Mucosa of descending colon (tissue), 3 donors: ENCODE measurements around the gene CARHSP1. TPM values are rescaled to one million over a fixed set of nuclear protein-coding genes. Genes with fewer than 3 reads are reported as not detected.
A peak's percentile ranks its signal among the peaks of the same experiment; 100 is the strongest.

Experiments used
- ATAC-seq: fragments of 200-7000 bp; cut with Tn5 transposase; one replicate; pipeline ENCODE4 v1.9.1; 2020; ENCODE audit warnings: mild to moderate bottlenecking, moderate library complexity
- DNase-seq, 3 donors: peaks; one replicate each; pipeline ENCODE4 v3.0.0-alpha.2; 2020
- H3K36me3 ChIP-seq: fragments of 200-600 bp; one replicate; pipeline ENCODE4 v1.8.0; 2021; ENCODE audit warnings: low read depth, mild to moderate bottlenecking
- H3K4me1 ChIP-seq: fragments of 200-600 bp; one replicate; pipeline ENCODE4 v1.8.0; 2021; ENCODE audit warnings: low read depth, mild to moderate bottlenecking
- H3K4me3 ChIP-seq: fragments of 200-600 bp; one replicate; pipeline ENCODE4 v1.8.0; 2021; ENCODE audit warnings: mild to moderate bottlenecking
- H3K9me3 ChIP-seq: fragments of 200-600 bp; one replicate; pipeline ENCODE4 v1.8.0; 2021; ENCODE audit warnings: mild to moderate bottlenecking
- CTCF ChIP-seq: fragments of 200-600 bp; IDR thresholded peaks from one replicate; pipeline ENCODE4 v1.8.0; 2022; ENCODE audit warnings: antibody characterized with exemption, mild to moderate bottlenecking
- intact Hi-C, 2 donors: fragments of 100-400 bp; cut with DNase I in 1 of 2; cut with micrococcal nuclease in 1 of 2; formaldehyde crosslinking; loops; one replicate each; pipeline versions ENCODE4 v1.11.0 to v1.11.1; 2022; cut with DNase I, micrococcal nuclease
- total RNA-seq, 3 donors: library from RNA; stranded (reverse); fragmentation: NEBNext Ultra II Directional in 2 of 3; extraction: Animal tissue kit (Norgen Biotek cat#: 25700) in 2 of 3; gene quantifications; one replicate each; pipeline versions ENCODE4 v1.2.1 to v1.2.4, GENCODE V29; 2021 to 2023
- donor health status: DM: no; HTN: no; CAD: no; lungs with moderate emphysema.
- donor health status: DM: no; HTN: no; CAD: no.
- donor health status: DM: no; HTN: yes; CAD: no.

CARHSP1 gene
- total RNA-seq, 3 donors from 2014 or later: 42.7 to 69.4 (median 56.8) TPM

- ATAC-seq: no peak
- intact Hi-C loops: no loop called here
- H3K4me3 ChIP-seq: no peak overlapping the region
- no peak for TF ChIP-seq CTCF
- no peaks in the 10 kb centered on the region for H3K36me3 ChIP-seq
- no peaks in the 10 kb centered on the region for H3K9me3 ChIP-seq
- peaks cover 53% of the 10 kb centered on the region for H3K4me1 ChIP-seq
- peak; percentile 81 to 82 (median 81) for DNase-seq
Measured at GRCh38 chr16:8867216-8867931, 1.4 kb downstream of the CARHSP1 start.

GRCh38 chr16:8866884-8867215 lies 2.0 kb downstream of the CARHSP1 start:
- no peak for ATAC-seq
- TF ChIP-seq CTCF: no peak
- intact Hi-C loops: no loop called here
- no peaks in the 10 kb centered on the region for H3K36me3 ChIP-seq
- H3K4me1 ChIP-seq: peaks cover 51% of the 10 kb centered on the region
- no peaks in the 10 kb centered on the region for H3K9me3 ChIP-seq
- H3K4me3 ChIP-seq: no peak overlapping the region
- DNase-seq: peak in 1 of 3 donors; percentile 46

- intact Hi-C loops: no loop called here
- H3K4me3 ChIP-seq: no peak overlapping the region
- DNase-seq (peak; percentile 53 to 66 (median 63)), ATAC-seq (no peak)
- H3K9me3 ChIP-seq: no peaks in the 10 kb centered on the region
- H3K36me3 ChIP-seq: no peaks in the 10 kb centered on the region
- peaks cover 51% of the 10 kb centered on the region for H3K4me1 ChIP-seq
- no peak for TF ChIP-seq CTCF
Measured at GRCh38 chr16:8866118-8866883, 2.5 kb downstream of the CARHSP1 start.

GRCh38 chr16:8865145-8865882 lies 3.5 kb downstream of the CARHSP1 start:
- Histone ChIP-seq H3K36me3 (no peaks in the 10 kb centered on the region), H3K4me3 (no peak overlapping the region), H3K9me3 (no peaks in the 10 kb centered on the region), H3K4me1 (peaks cover 51% of the 10 kb centered on the region)
- DNase-seq: no peak
- intact Hi-C loops: no loop called here
- no peak for ATAC-seq
- no peak for TF ChIP-seq CTCF

GRCh38 chr16:8864480-8865110 lies 4.2 kb downstream of the CARHSP1 start:
- intact Hi-C loops: no loop called here
- no peak overlapping the region for H3K4me3 ChIP-seq
- no peak for TF ChIP-seq CTCF
- no peaks in the 10 kb centered on the region for H3K9me3 ChIP-seq
- ATAC-seq (no peak), DNase-seq (peak in 1 of 3 donors; percentile 57)
- H3K4me1 ChIP-seq: peaks cover 48% of the 10 kb centered on the region
- no peaks in the 10 kb centered on the region for H3K36me3 ChIP-seq
